OCI-LY7 (cell line): ENCODE measurements around the gene WNT11. TPM values are rescaled to one million over a fixed set of nuclear protein-coding genes. Genes with fewer than 3 reads are reported as not detected.

Source experiments
- BruUV-seq: library from RNA; stranded (reverse); fragments of 400-500 nt; replicated peaks from 2 replicates; lab custom pipeline; 2021; lab: Mats Ljungman, UMichigan
- CTCF ChIA-PET: fragments of 300-600 bp; sonication (Branson Sonifier 250); formaldehyde crosslinking; loops from one replicate; lab custom pipeline; 2022; ENCODE audit warnings: antibody characterized with exemption; ENCODE audit not compliant: unreplicated experiment; lab: Charles Lee
- POLR2A ChIA-PET: fragments of 300-600 bp; sonication (Branson Sonifier 250); formaldehyde crosslinking; loops from one replicate; lab custom pipeline; 2022; ENCODE audit warnings: antibody characterized with exemption; lab: Charles Lee
- DNase-seq: peaks from one replicate; pipeline ENCODE4 v3.0.0-alpha.2; 2015; ENCODE audit warnings: low spot score
- H2AFZ ChIP-seq: fragments of 200-600 bp; sonication (generic), shearing (Covaris generic); 2 replicates; pipeline ENCODE4 v1.6.1; 2014; ENCODE audit warnings: mild to moderate bottlenecking, antibody characterized with exemption, low read length, moderate library complexity
- H3K27ac ChIP-seq: fragments of 200-600 bp; sonication (generic); 2 replicates; pipeline ENCODE4 v1.5.1; 2014; ENCODE audit warnings: mixed run types, low read depth, mild to moderate bottlenecking, moderate library complexity, low read length, inconsistent platforms; ENCODE audit not compliant: poor library complexity, severe bottlenecking
- H3K36me3 ChIP-seq: fragments of 200-600 bp; sonication (generic); 2 replicates; pipeline ENCODE4 v1.6.1; 2014; ENCODE audit warnings: mild to moderate bottlenecking, antibody characterized with exemption, low read length, moderate library complexity, mixed read lengths; ENCODE audit not compliant: insufficient read depth
- H3K4me1 ChIP-seq: fragments of 200-600 bp; sonication (generic); 2 replicates; pipeline ENCODE4 v1.5.1; 2014; ENCODE audit warnings: mild to moderate bottlenecking, low read length; ENCODE audit not compliant: insufficient read depth, poor library complexity, severe bottlenecking
- H3K4me2 ChIP-seq: fragments of 200-600 bp; sonication (generic); 2 replicates; pipeline ENCODE4 v1.6.1; 2014; ENCODE audit warnings: mild to moderate bottlenecking, low read length
- H3K4me3 ChIP-seq: fragments of 200-600 bp; sonication (generic); 2 replicates; pipeline ENCODE4 v1.5.1; 2014; ENCODE audit warnings: mild to moderate bottlenecking, low read depth, low read length; ENCODE audit not compliant: poor library complexity, severe bottlenecking
- H3K79me2 ChIP-seq: fragments of 200-600 bp; sonication (generic); 2 replicates; pipeline ENCODE4 v1.6.1; 2016; ENCODE audit warnings: low read depth, mild to moderate bottlenecking, low read length, moderate library complexity, mixed read lengths; ENCODE audit not compliant: insufficient read depth
- H3K9me2 ChIP-seq: fragments of 200-600 bp; sonication (generic); 2 replicates; pipeline ENCODE4 v1.6.1; 2016; ENCODE audit warnings: mild to moderate bottlenecking, low read length, mixed read lengths; ENCODE audit not compliant: insufficient read depth
- H3K9me3 ChIP-seq: fragments of 200-600 bp; sonication (generic); 2 replicates; pipeline ENCODE4 v1.6.1; 2014; ENCODE audit warnings: mild to moderate bottlenecking, mixed run types, low read length, mixed read lengths
- H4K20me1 ChIP-seq: fragments of 200-600 bp; sonication (generic); 2 replicates; pipeline ENCODE4 v1.6.1; 2014; ENCODE audit warnings: mild to moderate bottlenecking, antibody characterized with exemption, low read length, moderate library complexity, mixed read lengths; ENCODE audit not compliant: insufficient read depth
- CTCF ChIP-seq: fragments of 200-600 bp; sonication (generic); conservative IDR thresholded peaks from 2 replicates; pipeline ENCODE4 v1.5.1; 2014; ENCODE audit warnings: mild to moderate bottlenecking, antibody characterized with exemption, low read length, moderate library complexity, mixed read lengths
- EZH2phosphoT487 ChIP-seq: fragments of 200-600 bp; sonication (generic); IDR thresholded peaks from 2 replicates; pipeline ENCODE4 v1.6.1; 2018; ENCODE audit warnings: low read depth, borderline replicate concordance, mild to moderate bottlenecking, mixed run types, antibody characterized with exemption, low read length, moderate library complexity, mixed read lengths
- intact Hi-C: fragments of 100-400 bp; cut with micrococcal nuclease; formaldehyde crosslinking; loops from one replicate; pipeline ENCODE4 v1.10.0; 2022; ENCODE audit not compliant: unreplicated experiment
- total RNA-seq, 2 experiments: library from RNA; depleted of rRNA in 1 of 2; stranded (reverse); fragments of >200 nt in 1 of 2; shearing (Covaris generic) in 1 of 2; gene quantifications; 2 replicates each; pipeline ENCODE4 v1.2.3, GENCODE V29; 2014 to 2022

Gene WNT11
- total RNA-seq, 2 experiments from 2014 or later = not detected

DNA sequence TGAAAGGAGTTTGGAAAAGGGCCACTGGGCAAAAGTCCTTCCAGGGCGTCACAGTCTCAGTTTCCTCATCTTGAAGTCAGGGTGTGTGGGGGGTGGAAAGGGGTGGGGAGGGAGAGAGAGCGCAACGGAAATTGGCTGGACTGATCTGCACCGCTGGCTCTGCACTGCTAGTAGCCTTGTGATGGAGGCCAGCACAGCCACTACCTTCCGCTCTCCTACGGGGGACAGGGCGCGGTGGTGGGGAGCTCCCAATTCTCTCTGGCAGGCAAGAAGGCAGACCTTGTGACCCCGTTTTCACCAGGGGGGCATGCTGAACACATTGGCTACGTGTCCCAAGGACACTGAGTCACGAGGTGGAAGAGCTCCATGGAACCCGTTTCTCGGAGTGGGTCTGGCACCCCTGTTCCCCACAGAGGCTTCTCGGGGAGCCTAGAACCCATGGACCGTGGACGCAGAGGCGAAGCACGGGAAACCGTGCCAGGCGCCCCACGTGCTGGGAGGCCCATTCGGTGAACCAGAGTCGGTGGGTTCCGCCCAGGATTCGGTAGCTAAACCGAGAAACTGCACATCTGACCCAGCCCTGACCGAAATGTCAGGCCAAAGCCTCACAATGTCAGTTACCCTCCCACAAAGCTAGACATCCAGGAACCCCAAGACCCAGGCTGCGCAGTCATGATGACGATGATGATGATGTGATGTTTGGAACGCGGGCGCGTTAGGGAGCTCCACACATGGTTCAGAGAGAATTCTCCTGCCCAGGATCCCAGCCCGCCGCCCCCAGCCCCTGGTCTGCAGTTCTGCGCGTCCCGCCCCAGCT, 28.3 kb upstream of the WNT11 start:
- Histone ChIP-seq H3K4me2 (peak overlapping the region; percentile 98), H3K79me2 (no peaks in the 10 kb centered on the region), H4K20me1 (no peaks in the 10 kb centered on the region), H3K4me3 (peak overlapping the region; percentile 79), H2AFZ (peak overlapping the region; percentile 92), H3K36me3 (no peaks in the 10 kb centered on the region), H3K9me3 (no peaks in the 10 kb centered on the region), H3K27ac (peak overlapping the region; percentile 69), H3K4me1 (peaks cover 33% of the 10 kb centered on the region), H3K9me2 (no peaks in the 10 kb centered on the region)
- DNase-seq = peak; percentile 83
- POLR2A ChIA-PET = interaction anchor here (0.6 to 1.4 kb wide), 9 partner anchors 8 to 835 kb away, joined by 3 to 7 read pairs (median 3); no protein-coding TSS in a partner anchor
- no peak for TF ChIP-seq CTCF
- no peak for TF ChIP-seq EZH2phosphoT487
- CTCF ChIA-PET = no interaction called here
- intact Hi-C loops = loop anchor here (1.0 kb wide), 4 partner anchors 146 to 626 kb away; partner anchors contain the start of gene ACER3
- no TSS peak for BruUV-seq

- TF ChIP-seq CTCF = no peak
- TF ChIP-seq EZH2phosphoT487 = no peak
- intact Hi-C loops = no loop called here
- H3K4me2 ChIP-seq = peak overlapping the region; percentile 98
- H3K79me2 ChIP-seq = no peaks in the 10 kb centered on the region
- no peaks in the 10 kb centered on the region for H3K9me2 ChIP-seq
- H4K20me1 ChIP-seq = no peaks in the 10 kb centered on the region
- H3K4me3 ChIP-seq = peak overlapping the region; percentile 79
- ChIA-PET CTCF (no interaction called here), POLR2A (interaction anchor here (0.6 to 1.2 kb wide), 5 partner anchors 21 to 834 kb away, joined by 3 to 7 read pairs (median 3); no protein-coding TSS in a partner anchor)
- peak overlapping the region; percentile 92 for H2AFZ ChIP-seq
- H3K27ac ChIP-seq = peak overlapping the region; percentile 69
- BruUV-seq = no TSS peak
- H3K36me3 ChIP-seq = no peaks in the 10 kb centered on the region
- H3K4me1 ChIP-seq = peaks cover 33% of the 10 kb centered on the region
- no peaks in the 10 kb centered on the region for H3K9me3 ChIP-seq
- DNase-seq = no peak
These were observed 27.7 kb upstream of the WNT11 start for GRCh38 chr11:76234021-76234415.
